Measurements from ENCODE around the gene SEMA5A. TPM values are rescaled to one million over a fixed set of nuclear protein-coding genes. Genes with fewer than 3 reads are reported as not detected.

Gene SEMA5A
- total and polyA plus RNA-seq, 2 of the 13 experiments (the other 11 are each of a cell fraction or from before 2014, with no cell fraction given): 0.01 TPM; not detected in 1

DNA sequence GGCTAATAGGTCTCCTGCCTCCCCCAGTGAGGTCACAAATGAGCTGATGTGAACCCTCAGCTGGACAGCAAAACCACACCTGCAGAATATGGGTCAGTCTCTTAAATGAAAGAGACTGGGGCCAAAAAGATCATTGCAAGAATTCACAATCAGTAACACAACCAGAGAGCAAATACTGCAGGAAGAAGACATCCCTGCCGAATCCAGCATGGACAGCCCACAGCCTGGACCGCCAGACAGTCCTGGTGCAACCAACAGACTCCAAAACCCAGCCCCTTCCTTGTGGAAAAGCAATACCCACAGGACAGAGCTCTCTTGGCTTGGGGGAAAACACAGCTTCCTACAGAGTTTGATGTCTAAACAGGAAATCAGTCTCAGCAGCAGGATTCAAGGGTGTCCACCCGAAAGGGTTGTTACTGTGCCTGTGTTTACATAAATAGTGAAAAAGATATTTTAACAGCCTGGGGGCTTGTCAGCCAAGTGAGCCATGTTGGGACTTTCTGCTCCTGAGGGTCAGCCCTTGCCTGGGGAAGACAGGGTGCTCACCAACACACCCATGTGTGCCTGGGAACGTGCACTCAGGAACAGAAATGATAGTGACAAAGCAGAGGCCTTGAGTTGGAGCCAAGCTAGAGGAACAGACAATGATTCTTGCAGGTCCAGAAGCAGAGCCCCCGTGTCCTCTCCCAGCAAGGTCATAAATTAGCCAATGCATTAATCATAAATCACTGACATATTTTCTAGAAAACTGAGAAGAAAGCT is 106.2 kb downstream of the SEMA5A start (continued):
- TF ChIP-seq HOXA7 (CRISPR knock-in tag; IDR thresholded peaks at IDR 0.05) (no peak), TBL1XR1 (IDR thresholded peaks at IDR 0.05; ENCODE audit: borderline replicate concordance, low read length, partially characterized antibody) (no peak), GFI1 (CRISPR knock-in tag; IDR thresholded peaks at IDR 0.05; ENCODE audit: borderline replicate concordance) (no peak), DMAP1 (CRISPR knock-in tag; IDR thresholded peaks at IDR 0.05) (no peak)
- TF ChIP-seq, protein P1, sequence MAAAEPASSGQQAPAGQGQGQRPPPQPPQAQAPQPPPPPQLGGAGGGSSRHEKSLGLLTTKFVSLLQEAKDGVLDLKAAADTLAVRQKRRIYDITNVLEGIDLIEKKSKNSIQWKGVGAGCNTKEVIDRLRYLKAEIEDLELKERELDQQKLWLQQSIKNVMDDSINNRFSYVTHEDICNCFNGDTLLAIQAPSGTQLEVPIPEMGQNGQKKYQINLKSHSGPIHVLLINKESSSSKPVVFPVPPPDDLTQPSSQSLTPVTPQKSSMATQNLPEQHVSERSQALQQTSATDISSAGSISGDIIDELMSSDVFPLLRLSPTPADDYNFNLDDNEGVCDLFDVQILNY (CRISPR knock-in tag; conservative IDR thresholded peaks at IDR 0.05): no peak

DNA sequence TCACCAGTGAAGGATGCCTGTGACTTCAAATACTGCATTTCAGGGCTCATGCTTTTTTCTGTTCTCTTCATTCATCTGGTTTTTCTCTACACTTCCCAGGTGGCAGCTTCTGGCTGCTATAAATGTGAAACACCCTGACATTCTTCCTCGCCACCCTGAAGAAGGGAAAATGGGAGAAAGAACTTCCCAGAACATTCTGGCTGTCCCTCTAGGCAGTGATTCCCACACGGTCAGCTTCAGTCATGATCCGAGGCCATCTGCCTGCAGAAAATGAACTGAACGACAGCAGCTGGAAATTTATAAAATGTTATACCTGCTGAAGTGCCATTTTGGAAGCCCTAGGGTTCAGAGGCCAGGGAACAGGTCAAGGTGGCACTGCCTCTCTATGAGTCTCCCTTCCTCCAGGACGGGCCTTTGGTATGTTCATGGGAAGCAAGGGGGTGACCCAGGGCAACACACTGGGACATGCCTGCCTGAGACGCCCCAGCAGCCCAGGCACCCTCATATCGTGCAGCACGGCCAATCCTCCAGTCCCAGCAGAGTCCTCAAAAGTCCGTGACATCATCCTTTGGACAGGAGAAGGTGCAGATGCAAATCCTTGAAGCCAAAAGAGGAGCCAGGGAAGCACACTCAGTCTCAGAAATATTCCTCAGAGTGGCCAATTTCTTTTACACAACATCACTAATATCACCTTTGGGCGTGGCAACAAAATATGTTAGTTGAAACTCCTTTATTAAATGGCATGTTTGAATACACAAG is 107.1 kb downstream of the SEMA5A start:
- ChIA-PET POLR2A (no interaction called here), CTCF (ENCODE audit: low intra/inter-chr PET ratio, low total read pairs) (no interaction called here)
- WGBS (ENCODE audit: low lambda C conversion rate): 0% methylated on average over 5 of the region's 10 CpGs
- no peak for DNase-seq (ENCODE audit: low spot score)
- H3K36me3 ChIP-seq (replicated peaks in 1 of 2; ENCODE audit: control insufficient read depth in 1 of 2, insufficient read depth in 2 of 2, low read length in 2 of 2): no peaks in the 10 kb centered on the region
- H3K27me3 ChIP-seq (ENCODE audit: control insufficient read depth in 1 of 2, insufficient read depth in 2 of 2, low read length in 2 of 2): no peaks in the 10 kb centered on the region
- H3K27ac ChIP-seq (ENCODE audit: extremely low read length, insufficient read depth, low read length): no peak overlapping the region
- H4K20me1 ChIP-seq (ENCODE audit: insufficient read depth, low read length): no peaks in the 10 kb centered on the region
- FAIRE-seq: no peak
- TF ChIP-seq, protein P2, sequence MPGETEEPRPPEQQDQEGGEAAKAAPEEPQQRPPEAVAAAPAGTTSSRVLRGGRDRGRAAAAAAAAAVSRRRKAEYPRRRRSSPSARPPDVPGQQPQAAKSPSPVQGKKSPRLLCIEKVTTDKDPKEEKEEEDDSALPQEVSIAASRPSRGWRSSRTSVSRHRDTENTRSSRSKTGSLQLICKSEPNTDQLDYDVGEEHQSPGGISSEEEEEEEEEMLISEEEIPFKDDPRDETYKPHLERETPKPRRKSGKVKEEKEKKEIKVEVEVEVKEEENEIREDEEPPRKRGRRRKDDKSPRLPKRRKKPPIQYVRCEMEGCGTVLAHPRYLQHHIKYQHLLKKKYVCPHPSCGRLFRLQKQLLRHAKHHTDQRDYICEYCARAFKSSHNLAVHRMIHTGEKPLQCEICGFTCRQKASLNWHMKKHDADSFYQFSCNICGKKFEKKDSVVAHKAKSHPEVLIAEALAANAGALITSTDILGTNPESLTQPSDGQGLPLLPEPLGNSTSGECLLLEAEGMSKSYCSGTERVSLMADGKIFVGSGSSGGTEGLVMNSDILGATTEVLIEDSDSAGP (CRISPR knock-in tag; IDR thresholded peaks at IDR 0.05; ENCODE audit: borderline replicate concordance): no peak
- TF ChIP-seq ELF3 (CRISPR knock-in tag; IDR thresholded peaks at IDR 0.05): no peak
- TF ChIP-seq ZKSCAN1 (IDR thresholded peaks at IDR 0.05; ENCODE audit: low read length): no peak
- TF ChIP-seq DNMT3B (CRISPR knock-in tag; conservative IDR thresholded peaks at IDR 0.05): no peak
- TF ChIP-seq CHCHD3 (CRISPR knock-in tag; IDR thresholded peaks at IDR 0.05): no peak
- TF ChIP-seq MAZ (IDR thresholded peaks at IDR 0.05; ENCODE audit: borderline replicate concordance, low read depth, low read length): no peak
- TF ChIP-seq MAZ (CRISPR knock-in tag; IDR thresholded peaks at IDR 0.05; ENCODE audit: low read depth): no peak
- no peak for TF ChIP-seq ZNF83 (CRISPR knock-in tag; IDR thresholded peaks at IDR 0.05; ENCODE audit: borderline replicate concordance)
- no peak for TF ChIP-seq ZNF607 (CRISPR knock-in tag; IDR thresholded peaks at IDR 0.05; ENCODE audit: borderline replicate concordance)
- no peak for TF ChIP-seq IRF2 (CRISPR knock-in tag; IDR thresholded peaks at IDR 0.05)
- no peak for TF ChIP-seq ZNF354B (CRISPR knock-in tag; IDR thresholded peaks at IDR 0.05)
- intact Hi-C loops (cut with micrococcal nuclease; ENCODE audit: unreplicated experiment): no loop called here
- no peak overlapping the region for H3K4me2 ChIP-seq (ENCODE audit: low read depth, low read length)
- H3K9me3 ChIP-seq (ENCODE audit: low read length): no peaks in the 10 kb centered on the region; the same call in 1 of the 2 replicates
- H3K4me1 ChIP-seq (ENCODE audit: insufficient read depth, low read length): no peaks in the 10 kb centered on the region
- no peak overlapping the region for H3K9ac ChIP-seq (ENCODE audit: insufficient read depth, low read depth, low read length)
- no peak overlapping the region for H2AFZ ChIP-seq (ENCODE audit: low read length)
- in situ Hi-C loops (cut with HindIII; ENCODE audit: extremely low pct_ligation_motif_present, low pct_unique_long_range_greater_than_20kb): no loop called here
- no peak overlapping the region for H3K4me3 ChIP-seq (replicated peaks in 1 of 3; ENCODE audit: insufficient read depth in 1 of 3, low read depth in 2 of 3, low read length in 3 of 3)
- ATAC-seq: no peak
- BruUV-seq (replicated peaks): no TSS peak
- no peaks in the 10 kb centered on the region for H3K79me2 ChIP-seq (ENCODE audit: insufficient read depth, low read length)
